SK-N-MC (cell line): ENCODE measurements around the gene DNAI1.

Source experiments
- EZH2 ChIP-seq: fragments of 200-600 bp; sonication (generic); IDR thresholded peaks from one replicate; pipeline ENCODE4 v1.6.1; 2017; ENCODE audit warnings: antibody characterized with exemption
- POLR2AphosphoS5 ChIP-seq: IDR thresholded peaks from 2 replicates; pipeline ENCODE4 v1.6.1; 2012; ENCODE audit warnings: mild to moderate bottlenecking, low read depth, low read length, borderline replicate concordance

GRCh38 chr9:34540827-34541226, 82.2 kb downstream of the DNAI1 start:
- TF ChIP-seq POLR2AphosphoS5 (no peak), EZH2 (no peak)
